Neural progenitor cell (in vitro differentiated cells): Measurements from ENCODE around the gene SMAP1. TPM values are rescaled to one million over a fixed set of nuclear protein-coding genes. Genes with fewer than 3 reads are reported as not detected.

Source experiments
- DNase-seq: peaks from one replicate; pipeline ENCODE4 v3.0.0-alpha.2; 2016; ENCODE audit warnings: low spot score
- H2AFZ ChIP-seq: fragments of 200-600 bp; sonication (generic); replicated peaks from 2 replicates; pipeline ENCODE4 v1.6.1; 2016; ENCODE audit warnings: antibody characterized with exemption
- H3F3A ChIP-seq: fragments of 200-600 bp; sonication (generic); 2 replicates; pipeline ENCODE4 v1.6.1; 2016; ENCODE audit warnings: antibody characterized with exemption, low read depth
- H3K27ac ChIP-seq: fragments of 200-600 bp; sonication (generic); 2 replicates; pipeline ENCODE4 v1.5.1; 2016; ENCODE audit warnings: mild to moderate bottlenecking
- H3K27me3 ChIP-seq: fragments of 200-600 bp; sonication (generic); 2 replicates; pipeline ENCODE4 v1.6.1; 2016; ENCODE audit warnings: mild to moderate bottlenecking, moderate library complexity
- H3K36me3 ChIP-seq: fragments of 200-600 bp; sonication (generic); 2 replicates; pipeline ENCODE4 v1.5.1; 2016
- H3K4me1 ChIP-seq: fragments of 200-600 bp; sonication (generic); 2 replicates; pipeline ENCODE4 v1.6.1; 2016; ENCODE audit warnings: mixed run types
- H3K4me2 ChIP-seq: fragments of 200-600 bp; sonication (generic); 2 replicates; pipeline ENCODE4 v1.6.1; 2016
- H3K4me3 ChIP-seq: fragments of 200-600 bp; sonication (generic); 2 replicates; pipeline ENCODE4 v1.5.1; 2016
- H3K79me2 ChIP-seq: fragments of 200-600 bp; sonication (generic); 2 replicates; pipeline ENCODE4 v1.6.1; 2016; ENCODE audit warnings: low read depth
- H3K9ac ChIP-seq: fragments of 200-600 bp; sonication (generic); 2 replicates; pipeline ENCODE4 v1.6.1; 2016
- H3K9me3 ChIP-seq: fragments of 200-600 bp; sonication (generic); 2 replicates; pipeline ENCODE4 v1.5.1; 2016; ENCODE audit warnings: low read depth
- H4K20me1 ChIP-seq: fragments of 200-600 bp; sonication (generic); 2 replicates; pipeline ENCODE4 v1.6.1; 2016; ENCODE audit warnings: low read depth
- H3K27ac Mint-ChIP-seq: 3 replicates; pipeline ENCODE4 v1.8.0; 2021; ENCODE audit warnings: mixed read lengths
- H3K27me3 Mint-ChIP-seq: 2 replicates; pipeline ENCODE4 v1.8.0; 2022; ENCODE audit warnings: low read depth, mild to moderate bottlenecking, inconsistent platforms, moderate library complexity, mixed read lengths; ENCODE audit not compliant: insufficient read depth
- H3K36me3 Mint-ChIP-seq: 3 replicates; pipeline ENCODE4 v1.8.0; 2021; ENCODE audit warnings: mixed read lengths
- H3K4me1 Mint-ChIP-seq: 3 replicates; pipeline ENCODE4 v1.8.0; 2021; ENCODE audit warnings: mixed read lengths
- H3K4me3 Mint-ChIP-seq: 3 replicates; pipeline ENCODE4 v1.8.0; 2021; ENCODE audit warnings: mild to moderate bottlenecking, moderate library complexity, mixed read lengths
- H3K9me3 Mint-ChIP-seq: 3 replicates; pipeline ENCODE4 v1.8.0; 2020; ENCODE audit warnings: mixed read lengths
- CTCF ChIP-seq: fragments of 200-600 bp; sonication (generic); IDR thresholded peaks from 2 replicates; pipeline ENCODE4 v1.5.1; 2017; ENCODE audit warnings: antibody characterized with exemption, mild to moderate bottlenecking
- EZH2 ChIP-seq: fragments of 200-600 bp; sonication (generic); IDR thresholded peaks from 2 replicates; pipeline ENCODE4 v1.6.1; 2017; ENCODE audit warnings: antibody characterized with exemption, mild to moderate bottlenecking, moderate library complexity
- EZH2phosphoT487 ChIP-seq: fragments of 200-600 bp; sonication (generic); IDR thresholded peaks from 2 replicates; pipeline ENCODE4 v1.6.1; 2017; ENCODE audit warnings: antibody characterized with exemption
- total RNA-seq: library from RNA; depleted of rRNA; stranded (reverse); fragments of >200 nt; gene quantifications from 2 replicates; pipeline ENCODE4 v1.2.3, GENCODE V29; 2015; ENCODE audit warnings: low replicate concordance

Gene SMAP1
- total RNA-seq, 1 donor from 2014 or later, result 36.5 TPM

- no peaks in the 10 kb centered on the region for H3K27me3 ChIP-seq
- H3K4me1 ChIP-seq, result no peaks in the 10 kb centered on the region
- H3K79me2 ChIP-seq, result no peaks in the 10 kb centered on the region
- H3K27ac ChIP-seq, result no peak overlapping the region
- H3K27me3 Mint-ChIP-seq, result no peaks in the 10 kb centered on the region
- H3F3A ChIP-seq, result no peaks in the 10 kb centered on the region
- no peak overlapping the region for H2AFZ ChIP-seq
- H3K9ac ChIP-seq, result no peak overlapping the region
- no peak overlapping the region for H3K4me2 ChIP-seq
- no peaks in the 10 kb centered on the region for H3K36me3 Mint-ChIP-seq
- no peak overlapping the region for H3K4me3 Mint-ChIP-seq
- peaks cover 2% of the 10 kb centered on the region for H3K9me3 Mint-ChIP-seq
- H3K27ac Mint-ChIP-seq, result no peak overlapping the region
- H3K4me3 ChIP-seq, result no peak overlapping the region
- no peaks in the 10 kb centered on the region for H4K20me1 ChIP-seq
- no peaks in the 10 kb centered on the region for H3K9me3 ChIP-seq
- DNase-seq, result no peak
- TF ChIP-seq EZH2phosphoT487 (no peak), CTCF (no peak), EZH2 (no peak)
- H3K36me3 ChIP-seq, result no peaks in the 10 kb centered on the region
- no peaks in the 10 kb centered on the region for H3K4me1 Mint-ChIP-seq
These were observed 42.2 kb upstream of the SMAP1 start for GRCh38 chr6:70625436-70625835.

GRCh38 chr6:70627500-70628254 lies 40.0 kb upstream of the SMAP1 start:
- H3K4me1 Mint-ChIP-seq, result no peaks in the 10 kb centered on the region
- no peaks in the 10 kb centered on the region for H4K20me1 ChIP-seq
- H3K9ac ChIP-seq, result no peak overlapping the region
- no peak overlapping the region for H2AFZ ChIP-seq
- H3K4me3 ChIP-seq, result no peak overlapping the region
- peaks cover 2% of the 10 kb centered on the region for H3K9me3 Mint-ChIP-seq
- no peaks in the 10 kb centered on the region for H3K36me3 Mint-ChIP-seq
- H3K9me3 ChIP-seq, result no peaks in the 10 kb centered on the region
- no peak for DNase-seq
- H3K27ac Mint-ChIP-seq, result no peak overlapping the region
- no peaks in the 10 kb centered on the region for H3K79me2 ChIP-seq
- no peak overlapping the region for H3K27ac ChIP-seq
- TF ChIP-seq CTCF (no peak), EZH2phosphoT487 (no peak), EZH2 (no peak)
- no peaks in the 10 kb centered on the region for H3F3A ChIP-seq
- no peaks in the 10 kb centered on the region for H3K36me3 ChIP-seq
- H3K27me3 Mint-ChIP-seq, result no peaks in the 10 kb centered on the region
- H3K4me1 ChIP-seq, result no peaks in the 10 kb centered on the region
- no peaks in the 10 kb centered on the region for H3K27me3 ChIP-seq
- no peak overlapping the region for H3K4me2 ChIP-seq
- H3K4me3 Mint-ChIP-seq, result no peak overlapping the region

DNA sequence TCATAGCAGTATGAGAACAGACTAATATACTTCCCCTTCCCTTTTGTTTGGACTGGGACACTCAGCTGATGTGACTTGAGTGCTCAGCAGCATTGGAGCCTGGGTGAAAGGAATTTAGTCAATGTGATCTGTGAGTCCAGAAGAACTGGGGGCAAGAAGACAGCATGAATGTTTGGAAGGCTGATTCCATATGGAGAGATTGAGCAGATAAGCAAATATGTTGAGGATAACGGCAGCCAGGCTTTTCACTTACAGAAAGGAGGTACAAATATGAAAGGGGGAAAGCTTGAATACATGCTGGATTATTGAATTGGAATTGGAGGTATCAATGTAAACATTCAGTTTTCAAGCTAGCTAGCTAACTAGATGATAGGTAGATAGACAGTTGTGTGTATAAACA lies 37.8 kb upstream of the SMAP1 start:
- no peaks in the 10 kb centered on the region for H3K27me3 ChIP-seq
- Mint-ChIP-seq H3K27me3 (no peaks in the 10 kb centered on the region), H3K36me3 (no peaks in the 10 kb centered on the region), H3K9me3 (peaks cover 2% of the 10 kb centered on the region), H3K27ac (no peak overlapping the region), H3K4me1 (no peaks in the 10 kb centered on the region), H3K4me3 (no peak overlapping the region)
- H3K27ac ChIP-seq, result no peak overlapping the region
- H3K36me3 ChIP-seq, result no peaks in the 10 kb centered on the region
- no peaks in the 10 kb centered on the region for H3K9me3 ChIP-seq
- no peaks in the 10 kb centered on the region for H3K4me1 ChIP-seq
- no peaks in the 10 kb centered on the region for H3F3A ChIP-seq
- no peaks in the 10 kb centered on the region for H3K79me2 ChIP-seq
- TF ChIP-seq CTCF (no peak), EZH2phosphoT487 (no peak), EZH2 (no peak)
- H2AFZ ChIP-seq, result no peak overlapping the region
- H3K4me3 ChIP-seq, result no peak overlapping the region
- no peak for DNase-seq
- H3K9ac ChIP-seq, result no peak overlapping the region
- H4K20me1 ChIP-seq, result no peaks in the 10 kb centered on the region
- H3K4me2 ChIP-seq, result no peak overlapping the region
